Upper lobe of left lung (tissue), 4 donors: ENCODE measurements around the gene ANK3.

ENCODE experiments used
- CTCF ChIP-seq, 6 experiments: fragments of 450-650 bp in 4 of 6; fragments of 200-600 bp in 2 of 6; sonication (generic) in 2 of 6; IDR thresholded peaks; one replicate each; pipeline ENCODE4 v1.5.1; 2016 to 2019; ENCODE audit warnings: antibody characterized with exemption in 6 of 6
- EP300 ChIP-seq, 4 donors: sonication (generic); formaldehyde crosslinking; IDR thresholded peaks; one replicate each; pipeline ENCODE4 v1.5.1; 2017; ENCODE audit warnings: antibody characterized with exemption in 4 of 4, control low read depth in 2 of 4
- POLR2AphosphoS5 ChIP-seq, 2 donors: sonication (generic); formaldehyde crosslinking; IDR thresholded peaks; one replicate each; pipeline ENCODE4 v1.5.1; 2017; ENCODE audit warnings: antibody characterized with exemption in 2 of 2

DNA sequence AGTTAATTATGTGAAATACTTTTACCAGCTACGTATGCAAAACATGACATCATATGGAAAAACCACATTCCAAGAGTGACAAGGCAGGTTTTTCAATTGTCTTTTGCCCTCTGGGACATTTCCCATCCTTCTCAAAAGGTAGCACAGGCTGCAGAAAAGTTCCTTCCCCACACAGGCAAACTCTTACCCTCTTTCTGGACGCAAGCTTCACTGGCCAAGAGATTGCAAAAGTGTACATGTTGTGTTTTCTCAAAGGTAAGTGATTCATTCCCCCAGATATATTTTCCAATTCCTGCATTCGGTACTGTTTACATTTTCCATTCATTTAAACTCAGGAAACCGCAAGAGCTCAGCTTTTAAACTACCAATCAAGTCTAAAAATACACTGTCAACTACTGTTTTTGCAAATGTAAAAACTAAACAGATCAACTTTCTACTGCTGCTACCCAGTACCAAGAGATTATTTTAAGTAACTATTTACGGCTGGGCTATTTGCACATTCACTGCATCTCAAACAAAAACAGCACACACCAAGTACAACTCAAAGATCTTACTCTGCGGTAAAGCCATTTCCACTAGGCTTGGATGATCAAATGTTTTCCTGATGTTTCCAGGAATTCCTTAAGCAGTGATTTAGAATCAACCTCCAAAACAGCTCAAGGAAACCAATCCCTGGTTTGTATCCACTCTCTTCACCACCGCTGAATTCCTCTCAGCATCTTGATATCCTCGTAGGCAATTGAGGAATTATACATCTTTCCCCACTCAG, 249.7 kb downstream of the ANK3 start:
- no peak for TF ChIP-seq POLR2AphosphoS5 (IDR thresholded peaks at IDR 0.05)
- no peak for TF ChIP-seq CTCF (IDR thresholded peaks at IDR 0.05)
- no peak for TF ChIP-seq EP300 (IDR thresholded peaks at IDR 0.05)
